ENCODE measurements around the gene STX18. TPM values are rescaled to one million over a fixed set of nuclear protein-coding genes. Genes with fewer than 3 reads are reported as not detected.

The STX18 gene
- polyA plus RNA-seq, 1 donor from 2014 or later: 28.3 TPM

GRCh38 chr4:4412641-4413372 is 129.0 kb downstream of the STX18 start:
- peaks cover 2% of the 10 kb centered on the region for H3K27me3 Mint-ChIP-seq
- no peaks in the 10 kb centered on the region for H3K4me1 Mint-ChIP-seq
- H3K36me3 Mint-ChIP-seq: peaks cover 6% of the 10 kb centered on the region
- peaks cover 2 to 3% (median 2%) of the 10 kb centered on the region in 3 donors for H3K9me3 Mint-ChIP-seq
- no peak overlapping the region for H3K27ac Mint-ChIP-seq
- no peak overlapping the region for H3K4me3 Mint-ChIP-seq

- H3K4me3 Mint-ChIP-seq: no peak overlapping the region
- H3K27ac Mint-ChIP-seq: no peak overlapping the region
- peaks cover 4% of the 10 kb centered on the region for H3K27me3 Mint-ChIP-seq
- H3K9me3 Mint-ChIP-seq: peaks cover 2 to 3% (median 3%) of the 10 kb centered on the region in 3 donors
- H3K36me3 Mint-ChIP-seq: peaks cover 2% of the 10 kb centered on the region
- no peaks in the 10 kb centered on the region for H3K4me1 Mint-ChIP-seq
Measured at GRCh38 chr4:4411906-4412305, 129.9 kb downstream of the STX18 start.

DNA sequence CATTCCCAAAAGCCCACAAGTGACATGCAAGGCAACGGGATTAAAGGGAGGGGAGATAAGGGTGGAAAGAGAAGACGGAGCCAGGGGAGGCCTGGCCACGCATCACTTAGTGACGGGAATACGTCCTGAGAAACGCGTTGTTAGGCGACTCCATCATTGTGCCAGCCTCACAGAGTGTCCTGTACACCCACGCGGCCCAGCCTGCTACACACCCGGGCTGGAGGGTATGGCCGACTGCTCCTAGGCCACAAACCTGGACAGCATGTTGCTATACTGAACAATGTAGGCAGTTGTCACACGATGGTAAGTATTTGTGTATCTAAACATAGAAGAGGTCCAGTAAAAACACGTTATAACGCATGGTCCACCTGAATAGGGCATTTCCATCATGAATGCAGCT is 131.6 kb downstream of the STX18 start:
- H3K36me3 Mint-ChIP-seq: no peaks in the 10 kb centered on the region
- no peak overlapping the region for H3K4me3 Mint-ChIP-seq
- peaks cover 4% of the 10 kb centered on the region for H3K27me3 Mint-ChIP-seq
- H3K4me1 Mint-ChIP-seq: no peaks in the 10 kb centered on the region
- no peak overlapping the region for H3K27ac Mint-ChIP-seq
- H3K9me3 Mint-ChIP-seq: peaks cover 0 to 2% (median 0%) of the 10 kb centered on the region in 3 donors

GRCh38 chr4:4409416-4410115 is 132.3 kb downstream of the STX18 start:
- Mint-ChIP-seq H3K27me3 (peaks cover 4% of the 10 kb centered on the region), H3K4me3 (no peak overlapping the region), H3K27ac (peak overlapping the region in 1 of 3 donors; percentile 50), H3K9me3 (peaks cover 0 to 2% (median 0%) of the 10 kb centered on the region in 3 donors), H3K4me1 (no peaks in the 10 kb centered on the region), H3K36me3 (no peaks in the 10 kb centered on the region)

- peaks cover 0 to 2% (median 0%) of the 10 kb centered on the region in 3 donors for H3K9me3 Mint-ChIP-seq
- no peaks in the 10 kb centered on the region for H3K4me1 Mint-ChIP-seq
- no peak overlapping the region for H3K27ac Mint-ChIP-seq
- no peaks in the 10 kb centered on the region for H3K36me3 Mint-ChIP-seq
- H3K27me3 Mint-ChIP-seq: peaks cover 4% of the 10 kb centered on the region
- no peak overlapping the region for H3K4me3 Mint-ChIP-seq
Measured at GRCh38 chr4:4408576-4409335, 133.1 kb downstream of the STX18 start.

GRCh38 chr4:4408132-4408523 is 133.7 kb downstream of the STX18 start:
- Mint-ChIP-seq H3K27ac (peak overlapping the region in 2 of 3 donors; percentile 19 to 53), H3K27me3 (peaks cover 4% of the 10 kb centered on the region), H3K9me3 (peaks cover 0 to 2% (median 0%) of the 10 kb centered on the region in 3 donors), H3K4me1 (no peaks in the 10 kb centered on the region), H3K4me3 (no peak overlapping the region), H3K36me3 (no peaks in the 10 kb centered on the region)

DNA sequence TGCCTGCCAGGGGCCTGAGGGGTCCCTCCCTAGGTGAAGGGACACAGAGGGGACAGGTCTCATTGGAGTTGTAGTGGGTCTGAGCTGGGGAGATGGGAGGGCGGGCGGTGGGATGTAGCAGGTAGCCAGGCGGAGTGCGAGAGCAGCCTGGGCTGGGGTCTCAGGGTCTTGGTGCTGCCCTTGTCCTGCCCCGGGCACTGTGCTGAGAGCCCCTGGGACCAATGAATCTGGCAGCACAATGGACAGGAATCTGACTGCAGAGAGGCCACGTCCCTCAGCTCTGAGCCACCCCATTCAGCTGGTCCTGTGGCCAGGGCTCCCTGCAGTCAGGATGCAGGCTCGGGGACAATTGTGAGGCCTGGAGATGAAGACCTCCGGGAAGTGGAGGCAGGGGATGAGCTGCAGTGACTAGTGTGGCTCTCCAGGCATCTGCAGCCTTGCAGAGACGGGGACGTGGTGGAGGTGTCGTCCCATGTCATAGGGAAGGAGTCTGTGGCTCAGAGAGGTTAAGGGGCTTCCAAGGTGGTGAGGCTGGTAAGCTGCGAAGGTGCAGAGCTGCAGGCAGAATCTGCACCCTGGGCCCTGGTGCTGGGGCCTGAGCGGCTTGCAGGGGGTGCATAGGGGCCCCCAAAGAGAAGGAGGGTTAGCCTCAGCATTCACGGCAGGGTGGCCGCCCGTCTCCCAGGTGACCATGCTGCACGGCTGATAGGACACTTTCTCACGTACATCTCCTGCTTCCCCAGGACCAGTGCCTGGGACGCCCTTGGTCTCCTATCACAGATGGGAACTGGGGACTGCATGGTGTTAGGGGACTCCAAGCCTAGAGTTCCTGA is 134.3 kb downstream of the STX18 start:
- peaks cover 8% of the 10 kb centered on the region for H3K27me3 Mint-ChIP-seq
- peaks cover 0 to 2% (median 0%) of the 10 kb centered on the region in 3 donors for H3K9me3 Mint-ChIP-seq
- H3K27ac Mint-ChIP-seq: peak overlapping the region in 2 of 3 donors; percentile 19 to 63
- no peaks in the 10 kb centered on the region for H3K36me3 Mint-ChIP-seq
- no peak overlapping the region for H3K4me3 Mint-ChIP-seq
- no peaks in the 10 kb centered on the region for H3K4me1 Mint-ChIP-seq

- no peak overlapping the region for H3K27ac Mint-ChIP-seq
- peaks cover 0 to 2% (median 0%) of the 10 kb centered on the region in 3 donors for H3K9me3 Mint-ChIP-seq
- H3K36me3 Mint-ChIP-seq: no peaks in the 10 kb centered on the region
Measured at GRCh38 chr4:4406455-4407298, 135.2 kb downstream of the STX18 start.

DNA sequence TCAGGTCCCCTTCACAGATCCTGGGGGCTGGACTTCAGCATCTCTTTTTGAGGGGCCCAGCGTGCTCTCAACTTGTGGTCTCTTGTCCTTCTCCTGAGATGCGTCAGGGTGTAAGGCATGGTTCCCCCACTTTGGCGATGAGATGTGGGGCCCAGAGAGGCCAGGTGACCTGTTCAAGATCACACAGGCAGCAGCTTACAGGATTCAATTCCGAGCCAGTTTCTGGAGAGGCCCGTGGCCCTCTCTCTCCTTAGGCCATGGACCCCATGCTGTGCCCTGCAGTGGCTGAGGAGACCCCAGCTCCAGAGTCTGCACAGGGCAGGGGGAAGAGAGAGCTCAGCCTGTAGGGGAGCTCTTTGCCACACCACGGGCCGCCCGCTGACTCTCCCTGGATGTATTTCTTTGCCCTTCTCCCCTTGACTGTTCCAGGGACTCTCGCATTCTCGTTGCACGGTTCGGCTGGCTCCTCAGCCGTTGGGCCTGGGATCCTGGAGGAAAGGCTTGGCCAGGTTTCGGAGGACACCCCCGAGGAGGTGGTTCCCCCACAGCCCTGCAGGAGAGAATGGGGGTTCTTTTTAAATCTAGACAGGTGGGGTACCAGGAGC is 136.4 kb downstream of the STX18 start:
- Mint-ChIP-seq H3K4me1 (no peaks in the 10 kb centered on the region), H3K36me3 (no peaks in the 10 kb centered on the region), H3K9me3 (peaks cover 0 to 2% (median 2%) of the 10 kb centered on the region in 3 donors), H3K27ac (no peak overlapping the region), H3K27me3 (peaks cover 8% of the 10 kb centered on the region), H3K4me3 (no peak overlapping the region)

More at GRCh38 chr4:4406455-4407298, 135.2 kb downstream of the STX18 start:
- Mint-ChIP-seq H3K4me1 (no peaks in the 10 kb centered on the region), H3K27me3 (peaks cover 8% of the 10 kb centered on the region), H3K4me3 (no peak overlapping the region)

DNA sequence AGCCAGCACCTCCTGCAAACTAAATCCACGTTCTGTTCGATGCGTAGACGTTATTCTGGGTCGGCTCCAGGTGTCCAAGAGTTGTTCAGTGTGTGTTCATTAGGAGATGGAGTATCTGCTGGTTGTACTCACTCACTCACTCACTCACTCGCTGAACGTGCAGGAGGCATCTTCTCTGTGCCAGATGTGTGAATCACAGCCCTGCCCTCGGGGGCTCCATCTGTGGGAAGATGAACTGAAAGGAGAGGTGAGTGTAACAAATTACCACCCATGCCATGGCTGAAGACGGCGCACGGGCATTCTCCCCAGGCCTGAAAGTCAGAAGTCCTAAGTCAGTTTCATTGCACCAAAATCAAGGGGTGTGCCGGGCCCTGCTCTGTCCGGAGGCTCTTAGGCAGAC is 138.9 kb downstream of the STX18 start:
- H3K9me3 Mint-ChIP-seq: peaks cover 2 to 10% (median 8%) of the 10 kb centered on the region in 3 donors
- no peaks in the 10 kb centered on the region for H3K4me1 Mint-ChIP-seq
- no peak overlapping the region for H3K27ac Mint-ChIP-seq
- no peak overlapping the region for H3K4me3 Mint-ChIP-seq
- peaks cover 15% of the 10 kb centered on the region for H3K27me3 Mint-ChIP-seq
- H3K36me3 Mint-ChIP-seq: no peaks in the 10 kb centered on the region

- no peak overlapping the region for H3K4me3 Mint-ChIP-seq
- H3K36me3 Mint-ChIP-seq: no peaks in the 10 kb centered on the region
- peaks cover 14% of the 10 kb centered on the region for H3K27me3 Mint-ChIP-seq
- H3K9me3 Mint-ChIP-seq: peaks cover 2 to 10% (median 8%) of the 10 kb centered on the region in 3 donors
- H3K4me1 Mint-ChIP-seq: peaks cover 0 to under 1% (median 0%) of the 10 kb centered on the region in 3 donors
- no peak overlapping the region for H3K27ac Mint-ChIP-seq
Measured at GRCh38 chr4:4401036-4401435, 140.8 kb downstream of the STX18 start.

GRCh38 chr4:4398430-4398829 is 143.4 kb downstream of the STX18 start:
- Mint-ChIP-seq H3K9me3 (peaks cover 2 to 10% (median 8%) of the 10 kb centered on the region in 3 donors), H3K27me3 (peaks cover 20% of the 10 kb centered on the region), H3K27ac (no peak overlapping the region)

GRCh38 chr4:4397441-4397819 is 144.4 kb downstream of the STX18 start:
- H3K36me3 Mint-ChIP-seq: no peaks in the 10 kb centered on the region
- peaks cover 2 to 10% (median 8%) of the 10 kb centered on the region in 3 donors for H3K9me3 Mint-ChIP-seq
- no peak overlapping the region for H3K27ac Mint-ChIP-seq
- H3K4me1 Mint-ChIP-seq: peaks cover 0 to 5% (median 3%) of the 10 kb centered on the region in 3 donors
- no peak overlapping the region for H3K4me3 Mint-ChIP-seq
- peaks cover 16% of the 10 kb centered on the region for H3K27me3 Mint-ChIP-seq

More at GRCh38 chr4:4398430-4398829, 143.4 kb downstream of the STX18 start:
- no peaks in the 10 kb centered on the region for H3K36me3 Mint-ChIP-seq
- H3K4me3 Mint-ChIP-seq: no peak overlapping the region
- H3K4me1 Mint-ChIP-seq: peaks cover 0 to 5% (median 3%) of the 10 kb centered on the region in 3 donors
